IPS-NIHi7 (cell line): ENCODE measurements around the gene HEMK1.

Experiments
- DNase-seq: peaks from one replicate; pipeline ENCODE4 v3.0.0; 2012; ENCODE audit warnings: mixed read lengths; ENCODE audit errors: extremely low spot score

HEMK1 gene

DNA sequence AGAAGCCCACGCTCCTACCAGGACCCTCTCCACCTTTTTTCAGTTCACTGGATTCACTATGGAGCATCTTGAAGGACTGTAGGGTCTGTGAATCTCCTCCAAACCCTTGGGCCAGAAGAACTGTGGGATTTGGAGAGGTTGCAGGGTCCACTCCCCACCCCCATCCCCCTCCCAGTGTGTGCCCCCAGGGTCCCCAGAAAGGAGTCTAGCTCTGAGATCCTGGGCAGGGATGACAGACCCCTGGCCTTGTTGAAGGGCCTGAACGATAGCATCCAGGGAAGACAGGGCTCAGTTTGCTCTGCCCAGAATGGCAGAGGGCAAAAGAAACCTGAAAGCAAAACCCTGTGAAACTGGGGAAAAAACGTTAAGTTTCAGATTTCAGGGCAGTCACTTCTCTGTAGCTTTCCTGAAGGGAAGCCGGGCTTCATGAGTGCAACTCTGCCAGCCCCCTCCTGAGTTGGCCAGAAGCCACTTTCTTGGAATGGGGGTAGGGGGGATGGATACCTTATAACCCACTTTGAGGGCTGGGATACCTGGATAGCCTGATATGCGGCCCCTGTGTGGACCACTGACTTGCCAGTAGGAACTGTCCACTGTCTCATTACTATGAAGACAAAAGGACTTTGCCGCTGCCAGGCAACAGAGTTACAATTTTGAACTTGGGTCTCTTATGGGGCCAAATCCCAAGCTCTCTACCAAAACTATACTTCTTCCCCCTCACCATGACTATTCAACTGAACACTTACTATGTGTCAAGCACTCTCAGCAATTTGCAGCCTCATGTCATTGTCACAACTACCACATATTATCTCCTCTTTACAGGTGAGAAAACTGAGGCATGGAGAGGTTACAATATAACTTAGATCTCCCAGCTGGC, 43.9 kb downstream of the HEMK1 start:
- no peak for DNase-seq

DNA sequence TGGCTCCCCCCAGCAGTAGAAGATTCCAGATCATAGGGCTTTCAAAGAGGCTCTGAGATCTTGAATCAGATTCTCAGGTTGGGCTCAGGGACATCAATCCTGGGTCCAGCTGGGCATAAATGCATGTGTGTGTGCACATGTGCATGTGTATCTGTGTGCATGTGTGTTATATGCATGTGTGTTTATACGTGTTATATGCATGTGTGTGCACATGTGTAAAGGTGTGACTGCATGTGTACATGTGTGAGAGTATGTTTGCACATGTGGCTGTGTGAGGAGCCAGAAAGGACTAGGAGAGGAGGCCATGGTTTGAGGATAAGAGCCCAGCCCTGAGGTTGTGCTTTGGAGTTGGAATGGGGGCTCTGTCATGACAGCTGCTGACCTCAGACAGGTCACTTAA, 45.9 kb downstream of the HEMK1 start:
- DNase-seq: no peak

DNA sequence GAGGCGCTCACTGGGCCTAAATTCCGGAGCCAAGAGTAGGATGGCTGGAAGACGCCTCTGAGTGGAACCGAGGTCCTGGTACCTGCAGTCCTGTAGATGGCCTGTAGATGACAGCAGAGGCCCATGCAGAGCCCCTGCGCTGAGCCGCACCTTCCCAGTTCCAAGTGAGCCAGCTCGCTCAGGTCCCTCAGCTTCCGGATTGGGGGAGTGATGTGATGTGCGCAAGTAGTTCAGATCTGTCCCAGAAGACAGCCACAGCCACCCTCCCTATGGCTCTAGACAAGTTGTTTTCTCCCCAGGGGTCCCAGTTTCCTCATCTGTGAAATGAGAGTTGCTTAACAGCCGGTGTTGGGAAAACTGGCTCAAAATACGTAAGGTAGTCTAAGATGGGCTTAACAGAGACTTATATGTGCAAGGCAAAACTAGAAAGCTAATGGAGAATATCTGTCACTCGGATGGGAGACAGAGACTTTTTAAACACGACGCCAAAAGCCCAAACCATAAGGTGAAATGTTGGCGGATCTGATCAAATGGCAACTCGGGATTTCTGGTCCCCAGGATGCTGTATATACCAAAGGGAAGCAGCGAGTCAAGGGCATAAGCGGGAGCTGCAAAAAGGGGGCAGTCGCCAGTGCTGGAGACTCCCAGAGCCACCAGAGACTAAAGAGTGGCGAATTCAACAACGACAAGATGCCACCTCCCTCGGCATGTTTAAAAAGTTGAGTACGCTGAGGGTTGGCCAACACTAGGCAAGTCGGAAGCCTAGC, 46.9 kb downstream of the HEMK1 start:
- DNase-seq: peak; percentile 89

GRCh38 chr3:50616770-50617095, 47.4 kb downstream of the HEMK1 start:
- DNase-seq: peak; percentile 96

DNA sequence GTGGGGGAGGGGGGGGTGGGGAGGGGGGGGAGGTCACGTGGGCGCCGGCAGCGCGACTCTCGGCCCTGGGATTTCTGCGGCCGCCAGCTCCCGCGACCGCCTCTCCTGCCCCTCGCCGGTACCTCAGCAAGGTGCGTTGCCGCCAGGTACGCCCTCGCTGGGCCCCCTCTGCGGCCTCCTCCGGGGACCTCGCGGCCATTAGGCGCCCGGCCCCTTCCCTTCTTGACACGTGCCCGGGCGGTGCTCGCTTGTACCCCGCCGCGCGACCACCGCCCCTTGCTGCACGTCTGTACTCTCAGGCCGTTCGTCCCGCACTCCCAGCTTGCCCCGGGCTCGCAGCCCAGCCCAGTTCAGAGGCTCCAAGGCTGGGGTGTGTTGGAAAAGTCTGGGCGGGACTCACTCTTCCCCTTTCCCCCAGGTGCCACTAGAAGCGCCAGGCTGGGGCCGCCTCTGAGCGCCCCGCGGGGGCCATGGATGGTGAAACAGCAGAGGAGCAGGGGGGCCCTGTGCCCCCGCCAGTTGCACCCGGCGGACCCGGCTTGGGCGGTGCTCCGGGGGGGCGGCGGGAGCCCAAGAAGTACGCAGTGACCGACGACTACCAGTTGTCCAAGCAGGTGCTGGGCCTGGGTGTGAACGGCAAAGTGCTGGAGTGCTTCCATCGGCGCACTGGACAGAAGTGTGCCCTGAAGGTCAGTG, 47.9 kb downstream of the HEMK1 start, which contains the start of gene MAPKAPK3:
Gene MAPKAPK3, plus strand, starts transcription at position 56 of the 696 bp plus-strand sequence. Its CDS starts 415 bp downstream, at position 471.
- no peak for DNase-seq

- DNase-seq: no peak
Observed at GRCh38 chr3:50617911-50618481, 48.7 kb downstream of the HEMK1 start.

DNA sequence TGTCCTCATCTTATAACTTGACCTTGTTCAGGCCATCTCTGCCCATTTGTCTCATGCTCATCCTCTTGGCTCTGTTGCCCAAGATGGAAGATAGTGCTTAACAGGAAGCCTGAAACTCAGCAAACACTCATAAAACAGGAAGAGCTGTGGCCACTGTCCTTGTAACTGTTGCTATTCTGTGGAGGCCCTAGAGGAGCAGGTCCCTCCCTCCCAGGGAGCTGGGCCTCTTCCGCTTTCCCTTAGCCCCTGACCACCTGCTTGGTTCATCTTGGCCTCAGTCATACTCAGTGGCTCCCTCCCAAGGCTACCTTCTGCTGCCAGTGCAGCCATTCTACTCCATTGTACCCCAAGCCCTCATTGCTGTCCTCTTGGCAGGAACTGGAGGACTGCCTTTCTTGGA, 51.1 kb downstream of the HEMK1 start:
- no peak for DNase-seq

- no peak for DNase-seq
Observed at GRCh38 chr3:50620820-50621219, 51.5 kb downstream of the HEMK1 start.

DNA sequence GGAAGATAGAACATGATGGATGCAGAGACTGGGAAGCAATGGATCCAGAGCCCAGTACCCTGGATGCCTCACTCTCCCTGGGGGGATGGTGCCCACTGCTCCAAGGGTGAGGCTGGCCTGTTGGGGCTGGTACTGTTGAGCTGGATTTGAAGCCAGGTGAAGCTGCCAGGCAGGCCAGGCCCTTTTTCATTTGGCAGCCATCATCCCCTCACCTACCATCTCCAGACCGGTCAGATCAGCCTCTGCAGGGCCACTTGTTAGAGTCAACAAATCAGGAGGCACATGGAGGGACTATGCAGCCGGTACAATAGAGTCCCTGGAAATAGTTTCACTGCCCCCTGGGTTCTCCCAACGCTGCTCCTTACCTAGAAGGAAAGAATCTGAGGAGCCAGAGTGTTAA, 53.6 kb downstream of the HEMK1 start:
- no peak for DNase-seq

DNA sequence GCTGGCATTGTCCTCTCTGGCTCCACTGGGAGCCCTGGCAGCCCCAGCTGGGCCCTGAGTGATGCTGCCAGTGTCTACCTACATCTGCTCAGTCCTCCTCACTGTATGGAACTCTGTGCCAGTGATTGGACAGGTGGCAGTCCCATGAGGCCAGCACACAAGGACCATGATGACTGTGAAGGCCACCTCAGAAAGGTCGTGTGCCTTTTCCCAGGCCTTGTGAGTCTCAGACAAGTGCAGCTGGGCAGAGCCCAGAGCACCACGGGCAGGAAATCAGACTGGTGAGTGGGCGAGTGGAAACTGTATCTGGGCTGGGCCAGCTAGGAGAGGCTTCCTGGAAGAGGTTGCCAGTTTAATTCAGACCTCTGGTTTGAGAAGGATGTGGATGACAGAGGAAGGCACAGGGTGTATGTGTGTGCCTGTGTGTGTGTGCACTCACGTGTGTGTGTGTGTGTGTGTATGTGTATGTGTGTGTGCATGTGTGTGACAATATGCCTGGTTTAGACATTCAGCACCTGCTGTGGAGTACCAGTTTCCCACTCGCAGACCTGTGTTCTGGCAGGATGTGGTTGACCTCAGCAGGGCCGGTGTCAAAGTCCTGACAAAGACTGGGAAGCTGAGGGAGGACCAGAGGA, 54.6 kb downstream of the HEMK1 start:
- no peak for DNase-seq

DNA sequence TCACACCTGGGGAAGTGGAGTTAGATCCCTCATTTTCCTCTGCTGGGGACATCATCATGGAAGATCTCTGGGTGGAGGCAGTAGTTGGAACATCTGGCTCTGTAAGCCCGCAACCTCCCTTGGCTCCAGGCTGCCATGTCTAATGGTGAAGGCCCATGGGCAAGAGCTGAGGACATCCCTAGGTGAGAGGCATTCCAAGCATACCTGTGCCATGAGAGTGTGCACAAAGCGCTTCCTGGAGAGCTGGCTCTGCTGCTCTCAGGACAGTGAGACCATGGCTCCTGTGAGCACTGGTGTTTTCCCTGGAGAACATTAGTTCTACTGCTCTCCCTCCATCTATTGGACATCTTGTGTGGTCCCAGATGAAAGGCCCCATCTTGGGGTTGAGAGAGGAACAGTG, 55.3 kb downstream of the HEMK1 start:
- no peak for DNase-seq

GRCh38 chr3:50625231-50626182, 56.2 kb downstream of the HEMK1 start:
- DNase-seq: no peak

- DNase-seq: no peak
Observed at GRCh38 chr3:50626401-50626800, 57.1 kb downstream of the HEMK1 start.

GRCh38 chr3:50627407-50628051, 58.2 kb downstream of the HEMK1 start:
- peak; percentile 76 for DNase-seq

- no peak for DNase-seq
Observed at GRCh38 chr3:50628601-50629000, 59.3 kb downstream of the HEMK1 start.

DNA sequence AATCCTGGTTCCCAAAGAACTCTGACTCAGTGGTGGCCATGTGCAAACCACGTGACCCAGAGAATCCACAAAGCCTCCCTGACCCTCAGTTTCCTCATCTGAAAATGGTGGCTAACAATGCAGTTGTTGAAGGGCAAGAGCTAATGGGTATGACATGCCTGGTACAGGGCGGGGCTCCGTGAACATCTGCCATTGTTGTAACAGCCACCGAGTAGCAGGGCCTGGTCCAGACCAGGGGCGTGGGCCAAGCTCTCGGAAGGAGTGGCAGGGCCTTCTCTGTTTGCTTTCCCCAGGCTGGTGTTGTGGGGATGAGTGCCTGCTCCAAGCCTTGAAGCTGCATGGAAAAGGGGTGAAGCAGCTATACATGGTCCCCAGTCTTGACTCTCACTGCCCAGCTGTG, 61.1 kb downstream of the HEMK1 start:
- DNase-seq: no peak

GRCh38 chr3:50630877-50631276, 61.6 kb downstream of the HEMK1 start:
- no peak for DNase-seq

DNA sequence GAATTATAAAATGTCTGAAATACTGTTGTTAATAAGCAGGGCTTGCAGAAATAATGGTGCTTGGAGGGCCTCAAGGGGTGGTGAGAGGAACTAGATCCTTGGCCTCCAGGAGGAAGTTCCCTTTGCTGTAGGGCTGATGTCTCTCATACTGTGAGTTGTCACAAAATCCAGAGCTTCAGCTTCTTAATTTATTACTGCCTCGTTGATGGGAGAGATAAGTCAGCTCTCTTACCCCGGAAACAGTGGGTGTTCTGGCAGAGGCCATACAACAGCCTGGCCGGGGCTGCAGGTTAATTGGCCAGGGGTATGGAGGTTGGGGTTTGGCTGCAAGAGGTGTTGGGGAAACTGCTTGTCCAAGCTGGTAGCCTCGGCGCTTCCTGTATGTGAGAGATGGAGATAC, 63.1 kb downstream of the HEMK1 start:
- no peak for DNase-seq

GRCh38 chr3:50633230-50633790, 64.0 kb downstream of the HEMK1 start:
- DNase-seq: no peak

- no peak for DNase-seq
Observed at GRCh38 chr3:50635066-50635465, 65.7 kb downstream of the HEMK1 start.
